ENCODE results near the gene ATR. TPM values are rescaled to one million over a fixed set of nuclear protein-coding genes. Genes with fewer than 3 reads are reported as not detected.

ATR gene
- total RNA-seq, 1 experiment from 2014 or later = 31.2 TPM

DNA sequence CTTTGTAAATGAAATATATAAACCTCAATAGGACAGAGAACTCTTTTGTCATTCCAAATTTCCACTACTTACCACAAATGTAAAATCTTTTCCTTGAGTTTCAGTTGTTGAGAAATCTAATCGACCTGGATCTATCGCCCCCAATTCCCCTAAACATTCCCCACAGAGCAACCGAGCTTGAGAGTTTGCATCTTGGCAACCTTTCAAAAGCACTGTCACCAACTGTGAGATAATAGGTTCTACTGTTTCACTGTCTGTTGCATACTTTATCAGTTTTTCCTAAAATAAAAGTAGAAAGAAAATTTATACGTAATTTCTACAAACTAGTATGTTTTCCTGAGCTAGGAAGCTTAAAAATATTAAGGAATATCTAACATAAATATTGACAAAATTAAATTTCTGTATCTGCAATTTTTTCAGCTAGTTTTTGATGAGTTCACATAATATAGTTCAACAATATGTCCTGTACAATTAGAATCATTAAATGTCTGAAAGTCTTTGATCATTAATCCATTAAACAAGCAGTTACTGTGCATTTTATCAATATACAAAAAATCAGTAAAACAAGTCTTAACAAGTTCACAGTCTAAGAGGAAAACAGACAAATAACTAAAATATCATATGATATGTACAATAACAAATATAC is 54.5 kb downstream of the ATR start:
- no peak for DNase-seq (ENCODE audit: low read depth)

DNA sequence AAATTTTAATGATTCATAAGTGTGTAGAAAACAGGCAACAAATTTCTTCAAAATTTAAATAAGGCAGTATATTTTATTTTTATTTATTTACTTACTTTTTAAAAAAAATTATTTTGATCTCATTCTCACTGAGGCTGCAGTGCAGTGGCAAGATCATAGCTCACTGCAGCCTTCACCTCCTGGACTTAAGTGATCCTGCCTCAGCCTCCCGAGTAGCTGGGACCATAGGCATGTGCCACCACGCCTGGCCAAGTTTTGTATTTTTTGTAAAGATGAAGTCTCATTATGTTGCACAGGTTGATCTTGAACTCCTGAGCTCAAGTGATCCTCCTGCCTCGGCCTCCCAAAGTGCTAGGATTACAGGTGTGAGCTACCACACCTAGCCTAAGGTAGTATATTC is 69.5 kb downstream of the ATR start:
- DNase-seq (ENCODE audit: low read depth) = no peak

DNA sequence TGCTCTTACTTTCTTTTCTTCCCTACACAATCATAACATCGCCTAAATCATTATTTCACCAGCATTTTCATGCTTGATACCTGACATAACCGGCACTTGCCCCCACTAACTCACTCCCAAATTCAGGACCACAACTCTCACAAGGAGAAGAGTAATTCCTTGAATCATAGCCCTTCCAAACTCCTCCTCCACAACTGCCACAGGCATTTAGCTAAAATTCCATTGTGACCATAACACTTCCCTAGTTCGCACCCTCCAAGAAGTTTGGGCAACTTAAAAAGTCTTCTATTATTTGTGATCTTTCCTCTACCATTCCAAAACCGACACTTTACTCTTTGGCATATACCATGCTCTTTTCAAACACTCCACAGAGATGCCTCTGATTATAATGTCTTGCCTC is 71.3 kb downstream of the ATR start:
- no peak for DNase-seq (ENCODE audit: low read depth)

DNA sequence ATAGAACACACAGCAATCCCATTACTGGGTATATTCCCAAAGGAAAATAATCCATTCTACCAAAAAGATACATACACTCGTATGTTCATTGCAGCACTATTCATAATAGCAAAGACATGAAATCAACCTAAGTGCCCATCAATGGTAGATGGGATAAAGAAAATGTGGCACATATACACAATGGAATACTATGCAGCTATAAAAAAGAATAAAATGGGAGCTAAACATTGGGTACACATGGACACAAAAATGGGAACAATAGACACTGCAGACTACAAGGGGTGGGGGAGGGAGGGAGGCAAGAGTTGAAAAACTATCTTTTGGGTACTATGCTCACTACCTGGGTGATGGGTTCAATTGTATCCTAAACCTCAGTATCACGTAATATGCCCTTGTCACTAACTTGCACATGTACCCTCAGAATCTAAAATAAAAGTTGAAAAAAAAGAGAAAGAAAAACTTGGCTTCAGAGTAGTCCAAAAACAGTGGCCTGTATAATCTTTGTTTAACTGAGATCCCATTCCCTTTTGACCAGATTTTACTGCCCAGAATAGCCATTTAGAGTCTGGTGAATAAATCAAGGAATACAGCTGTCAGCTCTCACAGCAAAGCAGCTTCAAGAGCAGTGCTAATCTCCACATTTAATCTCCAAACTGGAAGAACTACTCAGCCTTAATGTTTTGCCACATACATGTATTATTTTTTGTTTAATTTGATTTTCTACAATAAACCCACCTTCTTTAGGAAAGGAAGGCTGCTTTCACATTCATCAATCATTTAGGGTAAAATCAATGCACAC is 76.1 kb downstream of the ATR start:
- no peak for DNase-seq (ENCODE audit: low read depth)

DNA sequence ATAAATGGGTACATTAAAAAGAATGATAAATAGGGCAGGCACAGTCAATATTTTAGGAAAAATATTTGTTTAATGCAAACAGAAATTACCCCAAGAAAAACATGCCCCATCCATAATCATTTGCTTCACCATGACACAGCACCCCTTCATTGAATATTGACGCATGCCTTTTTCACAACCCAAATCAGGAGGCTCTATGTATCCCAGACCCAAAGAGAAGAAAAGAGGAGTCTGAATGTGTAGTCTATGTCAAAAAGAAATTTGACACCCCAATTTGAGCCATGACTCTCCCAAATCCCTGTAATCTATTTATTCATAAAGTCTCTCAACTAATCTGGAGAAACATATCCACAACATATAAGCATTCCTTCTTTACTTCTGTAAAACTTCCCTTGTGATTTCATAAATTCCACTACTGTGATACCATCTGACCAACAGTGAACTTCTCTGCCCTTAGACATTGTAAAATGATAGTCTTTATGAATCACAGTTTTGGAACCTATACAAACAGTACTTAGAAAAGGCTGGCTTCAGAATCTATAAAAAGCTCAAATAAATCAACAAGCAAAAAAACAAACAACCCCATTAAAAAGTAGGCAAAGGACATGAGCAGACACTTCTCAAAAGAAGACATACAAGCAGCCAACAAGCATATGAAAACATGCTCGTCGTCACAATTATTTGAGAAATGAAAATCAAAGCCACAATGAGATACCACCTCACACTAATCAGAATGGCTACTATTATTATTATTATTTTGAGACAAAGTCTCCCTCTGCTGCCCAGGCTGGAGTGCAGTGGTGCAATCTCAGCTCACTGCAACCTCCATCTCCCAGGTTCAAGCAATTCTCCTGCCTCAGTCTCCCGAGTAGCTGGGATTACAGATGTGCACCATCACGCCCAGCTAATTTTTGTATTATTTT is 77.3 kb downstream of the ATR start:
- DNase-seq (ENCODE audit: low read depth) = peak; percentile 24

DNA sequence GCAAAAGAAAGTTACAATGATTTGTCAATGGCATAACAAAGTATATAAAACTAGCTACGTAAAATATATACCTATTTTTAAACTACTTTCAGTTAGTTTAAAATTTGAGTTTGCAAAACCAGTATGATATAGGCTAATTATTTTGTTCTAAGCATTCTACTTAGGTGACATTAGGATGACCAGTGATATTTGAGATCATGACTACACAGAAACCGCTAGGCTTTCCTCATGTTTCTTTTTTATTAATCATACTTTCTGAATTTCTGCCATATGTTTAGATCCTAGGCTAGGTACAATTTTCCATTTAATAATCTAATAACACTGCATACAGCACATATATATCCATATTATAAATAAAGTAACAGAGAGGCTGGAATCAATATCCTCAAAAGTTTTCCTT is 78.3 kb downstream of the ATR start:
- DNase-seq (ENCODE audit: low read depth) = no peak

DNA sequence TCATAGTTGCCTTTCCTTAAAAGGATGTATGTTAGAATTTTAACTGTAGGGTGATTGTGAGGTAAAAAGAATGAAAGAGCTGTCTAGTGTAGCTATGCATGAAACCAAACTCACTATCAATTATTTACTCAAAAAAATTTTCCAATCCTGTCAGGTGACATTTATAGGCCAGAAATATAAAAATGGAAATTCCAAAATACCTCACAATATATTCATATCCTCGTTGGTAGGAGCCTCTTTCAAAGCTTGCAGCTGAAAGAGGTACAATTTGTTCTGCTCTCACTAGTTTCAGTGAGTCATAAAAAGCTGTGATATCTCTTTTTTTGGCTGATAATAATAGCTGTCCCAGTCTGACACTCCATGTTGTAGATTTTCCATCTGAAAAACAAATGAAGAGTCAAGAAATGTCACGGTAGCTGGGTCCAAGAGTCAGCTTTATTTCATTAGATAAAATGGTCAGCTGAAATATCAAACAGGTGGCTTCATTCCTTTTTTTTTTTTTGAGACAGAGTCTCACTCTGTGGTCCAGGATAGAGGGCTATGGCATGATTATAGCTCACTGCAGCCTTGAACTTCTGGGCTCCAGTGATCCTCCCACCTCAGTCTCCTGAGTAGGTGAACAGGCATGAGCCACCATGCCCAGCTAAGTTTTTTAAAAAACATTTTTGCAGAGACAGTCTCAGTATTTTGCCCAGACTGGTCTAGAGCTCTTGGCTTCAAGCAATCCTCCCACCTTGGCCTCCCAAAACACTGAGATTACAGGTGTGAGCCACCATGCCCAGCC is 79.9 kb downstream of the ATR start:
- DNase-seq (ENCODE audit: low read depth) = no peak

DNA sequence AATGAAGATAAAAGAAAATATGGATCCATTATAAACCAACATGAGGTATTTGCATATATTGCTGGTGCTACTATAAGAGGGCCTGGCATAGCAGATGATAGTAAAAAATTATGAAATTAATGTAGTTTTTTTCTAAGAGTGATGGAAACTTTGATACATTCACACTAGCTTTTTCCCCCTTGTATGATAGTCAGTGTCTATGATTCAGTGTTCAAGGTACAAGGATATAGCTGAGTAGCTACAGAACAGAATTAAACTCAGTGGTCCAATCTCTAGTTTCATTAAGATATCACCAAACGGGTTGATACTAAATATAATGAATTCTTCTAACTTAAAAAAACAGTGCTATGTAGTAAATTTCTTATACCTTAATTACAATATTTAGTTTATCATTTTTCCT is 80.8 kb downstream of the ATR start:
- no peak for DNase-seq (ENCODE audit: low read depth)

DNA sequence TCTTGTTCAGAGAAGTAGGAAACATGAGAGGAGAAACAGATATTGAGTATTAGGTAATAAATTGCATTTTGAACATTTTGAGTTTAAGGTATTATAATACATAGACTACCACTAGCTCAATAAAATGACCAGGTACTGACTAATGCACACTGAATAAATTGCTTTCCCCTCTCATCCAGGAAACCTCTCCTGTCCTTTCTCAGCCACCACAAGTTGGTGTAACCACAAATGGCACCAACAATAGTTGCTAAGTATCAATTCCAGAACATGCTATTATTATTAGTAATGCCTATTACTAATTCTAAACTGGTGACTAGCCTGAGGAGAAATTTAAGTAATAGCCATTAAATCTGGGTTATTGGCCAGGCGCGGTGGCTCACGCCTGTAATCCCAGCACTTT is 83.4 kb downstream of the ATR start:
- no peak for DNase-seq (ENCODE audit: low read depth)

DNA sequence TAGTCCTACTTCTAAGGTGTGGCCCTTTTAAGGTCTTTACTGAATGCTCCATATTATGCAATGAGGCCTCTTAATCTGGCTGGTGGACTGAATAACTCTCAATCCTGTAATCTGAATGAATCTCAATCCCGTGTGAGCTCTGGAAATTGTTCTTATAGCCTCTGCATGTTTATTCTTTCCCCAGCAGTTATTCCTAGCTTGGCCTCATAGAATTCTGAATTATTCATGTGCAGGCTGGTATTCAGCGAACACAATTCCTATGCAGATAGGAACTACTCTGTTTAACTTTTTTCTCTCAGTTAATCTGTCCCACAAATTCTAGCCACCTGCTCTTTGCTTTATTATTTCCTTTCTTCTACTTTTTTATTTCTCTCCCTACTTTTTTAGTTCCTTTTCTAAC is 86.3 kb downstream of the ATR start:
- no peak for DNase-seq (ENCODE audit: low read depth)

DNA sequence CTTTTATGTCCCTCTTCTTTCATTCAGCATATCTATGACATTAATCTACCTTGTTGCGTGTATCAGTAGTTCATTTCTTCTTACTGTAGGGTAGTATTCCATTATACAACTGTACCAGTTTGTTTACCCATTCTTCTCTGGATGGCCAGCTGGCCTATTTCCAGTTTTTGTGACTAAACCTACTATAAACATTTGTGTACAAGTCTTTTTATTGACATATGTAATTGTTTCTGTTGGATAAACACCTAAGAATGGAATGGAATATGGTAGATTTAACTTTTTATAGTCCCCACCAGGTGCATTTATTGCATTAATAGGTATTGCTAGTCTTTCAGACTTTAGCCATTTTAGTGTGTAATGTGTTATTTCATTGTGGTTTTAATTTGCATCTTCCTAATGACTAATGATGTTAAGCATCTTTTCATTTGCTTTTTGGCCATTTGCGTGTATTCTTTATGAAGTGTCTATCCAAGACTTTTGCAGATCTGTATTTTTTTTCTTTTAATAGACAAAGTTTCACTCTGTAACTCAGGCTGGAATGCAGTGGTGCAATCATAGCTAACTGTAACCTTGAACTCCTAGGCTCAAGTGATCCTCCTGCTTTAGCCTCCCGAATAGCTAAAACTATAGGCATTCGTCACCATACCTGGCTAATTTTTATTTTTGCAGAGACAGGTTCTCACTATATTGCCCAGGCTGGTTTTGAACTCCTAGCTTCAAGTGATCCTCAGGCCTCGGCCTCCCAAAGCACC is 88.8 kb downstream of the ATR start:
- no peak for DNase-seq (ENCODE audit: low read depth)

DNA sequence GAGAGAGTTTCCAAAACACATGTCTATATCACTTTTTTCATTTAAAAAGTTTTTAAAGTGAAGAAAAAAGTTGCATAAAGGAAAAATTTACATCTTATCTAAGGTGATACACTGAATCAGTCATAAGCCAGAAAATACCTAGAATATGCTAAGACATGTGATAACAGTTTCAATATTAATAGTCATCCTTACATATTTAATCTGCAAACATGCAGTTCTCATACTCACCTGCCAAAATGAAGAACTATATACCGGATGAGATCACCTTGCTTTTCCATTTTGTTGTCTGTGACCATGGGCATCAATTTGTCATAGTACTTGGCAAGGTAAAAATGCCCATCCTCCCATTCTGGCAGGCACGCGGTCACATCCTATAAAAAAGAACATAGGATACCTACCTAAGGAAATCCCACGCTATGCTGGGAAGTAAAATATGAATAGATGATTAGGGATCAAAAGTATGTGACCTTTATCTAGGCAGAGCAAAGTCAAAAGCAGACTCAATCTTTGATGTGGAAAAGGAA is 93.6 kb downstream of the ATR start:
- no peak for DNase-seq (ENCODE audit: low read depth)

DNA sequence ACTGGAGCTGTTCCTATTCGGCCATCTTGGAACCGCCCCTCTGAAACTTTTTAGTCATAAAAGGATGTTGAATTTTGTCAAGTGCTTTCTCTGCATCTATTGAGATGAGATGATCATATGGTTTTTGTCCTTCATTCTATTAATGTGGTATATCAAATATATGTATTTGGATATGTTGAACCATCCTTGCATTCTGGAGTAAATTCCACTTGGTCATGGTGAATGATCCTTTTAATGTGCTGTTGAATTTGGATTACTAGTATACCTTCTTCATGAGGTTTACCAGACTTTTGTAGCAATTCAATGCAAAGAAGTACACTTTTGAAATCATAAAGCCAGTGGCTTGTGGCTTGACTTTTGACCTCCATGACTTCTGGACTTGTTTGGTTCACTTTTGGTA is 97.3 kb downstream of the ATR start:
- DNase-seq (ENCODE audit: low read depth) = no peak

DNA sequence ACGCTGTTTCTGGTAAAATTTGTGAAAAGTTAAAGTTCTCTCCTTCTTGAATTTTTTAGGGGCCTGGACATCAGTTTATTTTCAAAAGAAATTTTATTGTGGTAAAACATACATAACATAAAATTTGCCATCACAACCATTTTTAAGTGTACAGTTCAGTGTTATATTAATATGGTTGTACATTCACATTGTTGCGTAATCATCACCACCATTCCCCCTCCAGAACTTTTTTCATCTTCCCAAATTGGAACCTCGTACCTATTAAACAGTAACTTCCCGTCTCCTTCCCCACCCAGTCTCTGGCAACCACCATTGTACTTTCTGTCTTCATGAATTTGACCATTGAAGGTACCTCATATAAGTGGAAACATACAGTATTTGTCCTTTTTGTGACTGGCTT is 107.7 kb downstream of the ATR start:
- DNase-seq (ENCODE audit: low read depth) = no peak

DNA sequence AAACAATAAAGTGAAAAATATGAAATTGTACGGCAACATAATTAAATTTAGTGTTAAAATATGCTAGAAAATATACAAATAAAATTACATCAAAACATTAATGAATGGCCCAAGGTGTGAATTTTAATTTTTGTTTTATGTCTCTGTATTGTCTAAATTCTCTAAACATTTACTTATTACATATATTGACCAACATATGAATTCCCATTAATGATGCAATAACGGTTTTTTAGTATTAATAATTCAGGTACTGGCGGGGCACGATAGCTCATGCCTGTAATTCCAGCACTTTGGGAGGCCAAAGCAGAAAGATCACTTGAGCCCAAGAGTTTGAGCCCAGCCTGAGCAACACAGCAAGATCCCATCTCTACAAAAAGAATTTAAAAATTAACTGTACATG is 110.1 kb downstream of the ATR start:
- no peak for DNase-seq (ENCODE audit: low read depth)

DNA sequence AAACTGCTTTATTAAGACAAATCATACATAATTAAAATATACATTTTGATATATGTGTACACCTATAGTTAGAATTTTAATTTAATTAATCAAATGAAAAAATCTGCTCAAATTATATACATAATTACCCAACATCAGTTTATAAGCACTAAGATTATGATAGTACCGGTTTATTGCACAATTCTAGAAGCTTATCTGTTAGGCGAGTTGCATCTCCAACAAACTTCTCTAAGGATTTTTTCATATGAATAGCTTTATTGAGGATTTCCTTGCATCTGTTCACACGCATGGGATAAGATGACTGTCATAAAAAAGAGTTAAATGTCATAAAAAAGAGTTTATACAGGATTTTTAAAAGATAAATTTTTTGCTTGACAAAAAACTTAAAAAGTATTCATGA is 110.8 kb downstream of the ATR start:
- no peak for DNase-seq (ENCODE audit: low read depth)

DNA sequence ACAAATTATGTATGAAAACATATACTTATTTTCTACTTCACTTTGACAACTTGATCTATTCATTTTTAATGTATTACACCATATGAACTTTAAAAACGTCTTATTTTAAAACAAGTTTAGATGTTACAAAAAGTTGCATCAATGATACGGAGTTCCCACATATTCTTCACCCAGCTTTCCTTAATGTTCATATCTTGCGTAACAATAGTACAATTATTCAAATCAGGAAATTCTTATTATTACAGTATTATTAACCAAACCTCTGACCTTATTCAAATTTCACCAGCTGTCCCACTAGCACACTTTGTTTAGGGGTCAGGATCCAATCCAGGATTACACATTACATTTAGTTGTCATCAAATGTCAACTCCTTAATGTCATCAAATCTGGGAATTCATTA is 117.8 kb downstream of the ATR start:
- no peak for DNase-seq (ENCODE audit: low read depth)

DNA sequence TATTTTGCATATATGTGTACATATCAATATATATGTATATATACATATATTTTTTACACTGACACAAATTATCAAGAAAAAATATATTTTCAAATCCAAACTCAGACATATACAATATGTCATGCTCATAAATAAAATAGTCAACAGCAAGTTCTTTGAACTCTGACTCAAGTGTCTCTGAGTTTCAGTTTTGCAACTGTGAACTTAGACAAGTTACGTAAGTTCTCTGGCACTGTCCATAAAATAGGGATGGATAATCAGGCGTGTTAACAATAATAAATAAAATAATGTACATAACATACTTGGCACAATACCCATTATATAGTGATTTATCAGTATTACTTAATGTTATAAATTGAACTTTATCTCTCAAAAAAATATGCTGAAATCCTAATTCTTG is 118.6 kb downstream of the ATR start:
- DNase-seq (ENCODE audit: low read depth) = no peak

DNA sequence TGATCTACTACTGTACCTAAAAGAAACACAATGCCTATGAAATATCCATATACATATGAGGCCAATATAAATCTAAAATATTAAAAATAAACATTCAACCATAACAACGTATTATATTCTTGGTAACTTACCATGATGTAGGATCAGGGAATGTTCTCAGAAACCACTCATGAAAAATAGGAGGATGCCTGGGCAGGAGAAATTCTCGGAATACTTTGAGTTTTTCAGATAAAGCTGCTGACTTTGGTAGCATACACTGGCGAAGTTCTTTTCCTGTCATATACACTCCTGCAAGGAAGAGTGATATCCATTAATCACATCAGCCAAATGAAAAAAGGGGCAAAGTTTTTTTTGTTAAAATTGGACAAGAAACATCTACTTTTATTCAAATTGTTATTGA is 119.4 kb downstream of the ATR start:
- DNase-seq (ENCODE audit: low read depth) = no peak

DNA sequence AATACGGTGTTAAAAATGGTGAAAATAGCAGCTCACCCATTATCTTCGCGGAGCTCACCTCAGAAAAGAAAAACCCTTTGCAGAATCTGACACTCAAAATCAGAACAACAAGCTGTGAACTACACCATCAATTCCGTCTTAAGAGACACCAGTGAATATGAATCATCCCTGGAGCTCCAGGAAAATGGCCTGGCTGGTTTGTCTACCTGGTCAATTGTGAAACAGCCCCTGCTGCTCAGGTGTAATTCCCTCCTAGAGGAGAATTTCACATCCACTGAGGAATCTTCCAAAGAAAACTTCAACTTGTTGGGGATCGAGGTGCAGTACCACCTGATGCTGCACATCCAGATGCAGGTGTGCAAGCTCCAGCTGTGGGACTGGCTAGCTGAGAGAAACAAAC is 127.7 kb downstream of the ATR start:
- DNase-seq (ENCODE audit: low read depth) = no peak

DNA sequence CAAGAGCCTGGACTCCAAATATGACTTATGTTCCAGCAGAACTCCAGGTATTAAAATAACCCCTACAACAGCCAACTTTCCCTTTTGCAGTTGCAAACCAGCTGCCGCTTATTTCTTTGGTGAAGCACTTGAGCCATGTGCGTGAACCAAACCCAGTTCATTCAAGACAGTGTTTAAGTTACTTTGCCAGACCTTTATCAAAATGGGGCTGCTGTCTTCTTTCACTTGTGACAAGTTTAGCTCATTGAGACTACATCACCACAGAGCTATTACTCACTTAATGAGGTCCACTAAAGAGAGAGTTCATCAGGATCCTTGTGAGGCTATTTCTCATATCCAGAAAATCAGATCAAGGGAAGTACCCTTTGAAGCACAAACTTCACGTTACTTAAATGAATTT is 128.3 kb downstream of the ATR start:
- DNase-seq (ENCODE audit: low read depth) = no peak
